GM23338 (cell line): ENCODE measurements around the gene BIRC6. TPM values are rescaled to one million over a fixed set of nuclear protein-coding genes. Genes with fewer than 3 reads are reported as not detected.

Experiments used
- ATAC-seq: fragments of 200-7000 bp; cut with Tn5 transposase; 3 replicates; pipeline ENCODE4 v1.9.1; 2020
- DNase-seq: peaks from one replicate; pipeline ENCODE4 v3.0.0-alpha.2; 2015; ENCODE audit warnings: low spot score
- H2AFZ ChIP-seq: fragments of 200-600 bp; sonication (generic); 2 replicates; pipeline ENCODE4 v1.8.0; 2016; ENCODE audit warnings: antibody characterized with exemption, mild to moderate bottlenecking, moderate library complexity
- H3F3A ChIP-seq: fragments of 200-600 bp; sonication (generic); replicated peaks from 2 replicates; pipeline ENCODE4 v1.8.0; 2017; ENCODE audit warnings: antibody characterized with exemption, mixed run types, low read depth
- H3K27ac ChIP-seq: fragments of 200-600 bp; sonication (generic); 2 replicates; pipeline ENCODE4 v1.6.1; 2016; ENCODE audit warnings: low read depth
- H3K27me3 ChIP-seq: fragments of 200-600 bp; sonication (generic); 2 replicates; pipeline ENCODE4 v1.8.0; 2016; ENCODE audit warnings: mild to moderate bottlenecking, mixed run types, moderate library complexity; ENCODE audit not compliant: insufficient read depth
- H3K36me3 ChIP-seq: fragments of 200-600 bp; sonication (generic); 2 replicates; pipeline ENCODE4 v1.8.0; 2016; ENCODE audit warnings: mild to moderate bottlenecking; ENCODE audit not compliant: insufficient read depth
- H3K4me1 ChIP-seq: fragments of 200-600 bp; sonication (generic); 2 replicates; pipeline ENCODE4 v1.8.0; 2016; ENCODE audit warnings: mild to moderate bottlenecking, moderate library complexity; ENCODE audit not compliant: insufficient read depth
- H3K4me2 ChIP-seq: fragments of 200-600 bp; sonication (generic); 2 replicates; pipeline ENCODE4 v1.7.1; 2017; ENCODE audit warnings: mixed run types
- H3K4me3 ChIP-seq: fragments of 200-600 bp; sonication (generic); 2 replicates; pipeline ENCODE4 v1.6.1; 2016; ENCODE audit warnings: mixed run types
- H3K79me2 ChIP-seq: fragments of 200-600 bp; sonication (generic); replicated peaks from 2 replicates; pipeline ENCODE4 v1.8.0; 2017; ENCODE audit warnings: mild to moderate bottlenecking; ENCODE audit not compliant: insufficient read depth
- H3K9me2 ChIP-seq: fragments of 200-600 bp; sonication (generic); 2 replicates; pipeline ENCODE4 v1.8.0; 2017; ENCODE audit not compliant: insufficient read depth
- H4K20me1 ChIP-seq: fragments of 200-600 bp; sonication (generic); replicated peaks from 2 replicates; pipeline ENCODE4 v1.8.0; 2017; ENCODE audit warnings: mild to moderate bottlenecking; ENCODE audit not compliant: insufficient read depth
- H3K27ac Mint-ChIP-seq: 2 replicates; pipeline ENCODE4 v1.8.0; 2020; ENCODE audit warnings: inconsistent platforms, mild to moderate bottlenecking, moderate library complexity, mixed read lengths
- H3K27me3 Mint-ChIP-seq: 3 replicates; pipeline ENCODE4 v1.8.0; 2022; ENCODE audit warnings: low read depth, mild to moderate bottlenecking, moderate library complexity, mixed read lengths, inconsistent platforms; ENCODE audit not compliant: insufficient read depth, poor library complexity
- H3K36me3 Mint-ChIP-seq: 3 replicates; pipeline ENCODE4 v1.8.0; 2021; ENCODE audit warnings: low read depth, mild to moderate bottlenecking, inconsistent platforms, moderate library complexity, mixed read lengths
- H3K4me1 Mint-ChIP-seq: 3 replicates; pipeline ENCODE4 v1.8.0; 2020; ENCODE audit warnings: mild to moderate bottlenecking, inconsistent platforms, mixed read lengths
- H3K4me3 Mint-ChIP-seq: 3 replicates; pipeline ENCODE4 v1.8.0; 2021; ENCODE audit warnings: moderate library complexity, mild to moderate bottlenecking, inconsistent platforms, mixed read lengths
- H3K9me3 Mint-ChIP-seq: 3 replicates; pipeline ENCODE4 v1.8.0; 2020; ENCODE audit warnings: moderate library complexity, mild to moderate bottlenecking, inconsistent platforms, mixed read lengths
- CREB1 ChIP-seq: fragments of 250-450 bp; sonication (Bioruptor Pico); IDR thresholded peaks from 2 replicates; pipeline ENCODE4 v1.5.0; 2020; ENCODE audit warnings: low read depth, mild to moderate bottlenecking, moderate library complexity
- CTCF ChIP-seq, 2 experiments: fragments of 200-600 bp in 1 of 2; sonication (generic) in 1 of 2; conservative IDR thresholded peaks; 2 replicates each; pipeline versions ENCODE4 v1.5.1 to v1.6.1; 2016 to 2017; ENCODE audit warnings: antibody characterized with exemption in 2 of 2, low read depth in 2 of 2, mild to moderate bottlenecking in 2 of 2, moderate library complexity in 1 of 2
- EZH2 ChIP-seq: fragments of 200-600 bp; sonication (generic); IDR thresholded peaks from one replicate; pipeline ENCODE4 v1.8.0; 2017; ENCODE audit warnings: antibody characterized with exemption, mild to moderate bottlenecking, low read depth; ENCODE audit not compliant: unreplicated experiment
- EZH2phosphoT487 ChIP-seq: fragments of 200-600 bp; sonication (generic); IDR thresholded peaks from one replicate; pipeline ENCODE4 v1.8.1; 2018; ENCODE audit warnings: antibody characterized with exemption; ENCODE audit not compliant: unreplicated experiment
- JUNB ChIP-seq: IDR thresholded peaks from one replicate; pipeline ENCODE4 v1.6.1; 2016; ENCODE audit warnings: antibody characterized with exemption; ENCODE audit not compliant: unreplicated experiment
- NANOG ChIP-seq: IDR thresholded peaks from 2 replicates; pipeline ENCODE4 v1.6.1; 2016; ENCODE audit warnings: antibody characterized with exemption, borderline replicate concordance
- POLR2AphosphoS5 ChIP-seq: IDR thresholded peaks from 2 replicates; pipeline ENCODE4 v1.6.1; 2016; ENCODE audit warnings: antibody characterized with exemption, low read depth
- REST ChIP-seq: IDR thresholded peaks from one replicate; pipeline ENCODE4 v1.6.1; 2018; ENCODE audit warnings: antibody characterized with exemption; ENCODE audit not compliant: unreplicated experiment
- STAT1 ChIP-seq: IDR thresholded peaks from one replicate; pipeline ENCODE4 v1.6.1; 2016; ENCODE audit warnings: antibody characterized with exemption; ENCODE audit not compliant: unreplicated experiment
- ZNF114 ChIP-seq: fragments of 250-450 bp; sonication (Bioruptor Pico); IDR thresholded peaks from 2 replicates; pipeline ENCODE4 v1.5.0; 2020; ENCODE audit warnings: mild to moderate bottlenecking, moderate library complexity
- ZNF331 ChIP-seq: fragments of 250-450 bp; sonication (Bioruptor Pico); IDR thresholded peaks from 2 replicates; pipeline ENCODE4 v1.5.0; 2020; ENCODE audit warnings: low read depth, mild to moderate bottlenecking, moderate library complexity
- ZNF462 ChIP-seq: fragments of 250-450 bp; sonication (Bioruptor Pico); IDR thresholded peaks from 2 replicates; pipeline ENCODE4 v1.5.0; 2020; ENCODE audit warnings: mild to moderate bottlenecking, moderate library complexity
- polyA plus RNA-seq: library from polyadenylated mRNA; unstranded; fragments of >200 nt; fragmentation: Nextera tagmentation; extraction: Ambion mirVana; gene quantifications from 2 replicates; pipeline ENCODE4 v1.2.1, GENCODE V29; 2016
- total RNA-seq: library from RNA; depleted of rRNA; stranded (reverse); fragments of >200 nt; shearing (Covaris generic); gene quantifications from 2 replicates; pipeline ENCODE4 v1.2.3, GENCODE V29; 2014
- TF ChIP-seq, protein P1 (sequence below): IDR thresholded peaks from 2 replicates; pipeline ENCODE4 v1.6.1; 2016; ENCODE audit warnings: antibody characterized with exemption

Gene BIRC6
- total and polyA plus RNA-seq, 2 experiments from 2014 or later = 85.8 to 131 TPM

DNA sequence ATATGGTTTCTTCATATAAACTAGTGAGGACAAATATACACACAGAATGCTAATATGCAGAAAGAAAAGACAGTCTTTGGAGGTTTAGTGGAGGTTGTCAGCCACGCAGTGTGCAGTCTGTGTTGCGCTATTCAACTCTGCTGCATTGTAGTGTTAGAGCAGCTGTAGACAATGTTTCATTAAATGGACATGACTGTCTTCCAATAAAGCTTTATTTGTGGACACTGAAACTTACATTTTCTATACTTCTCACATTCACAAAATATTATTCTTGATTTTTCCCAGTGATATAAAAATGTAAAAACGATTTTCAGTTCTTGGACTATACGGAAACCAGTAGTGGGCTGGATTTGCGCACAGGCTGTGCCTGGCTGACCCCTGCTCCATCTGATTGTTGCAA lies 284.4 kb downstream of the BIRC6 start (continued):
- TF ChIP-seq CREB1 (CRISPR knock-in tag) (no peak), JUNB (no peak), ZNF114 (no peak)

- Histone ChIP-seq H2AFZ (no peak overlapping the region), H3K27me3 (no peaks in the 10 kb centered on the region), H3K4me2 (no peak overlapping the region), H3K79me2 (no peaks in the 10 kb centered on the region), H3F3A (no peaks in the 10 kb centered on the region), H3K36me3 (peaks cover 7% of the 10 kb centered on the region), H4K20me1 (no peaks in the 10 kb centered on the region), H3K27ac (no peak overlapping the region), H3K9me2 (no peaks in the 10 kb centered on the region), H3K4me1 (no peaks in the 10 kb centered on the region), H3K4me3 (no peak overlapping the region)
- ATAC-seq (no peak), DNase-seq (no peak)
- H3K27ac Mint-ChIP-seq = no peak overlapping the region
- H3K4me1 Mint-ChIP-seq = no peaks in the 10 kb centered on the region
- H3K4me3 Mint-ChIP-seq = no peak overlapping the region
- TF ChIP-seq POLR2AphosphoS5 = no peak
- TF ChIP-seq ZNF114 = no peak
- TF ChIP-seq CREB1 (CRISPR knock-in tag) = no peak
- no peak for TF ChIP-seq EZH2
- no peak for TF ChIP-seq NANOG
- no peak for TF ChIP-seq JUNB
- TF ChIP-seq STAT1 = no peak
- no peak for TF ChIP-seq EZH2phosphoT487
- TF ChIP-seq REST = no peak
- no peak for TF ChIP-seq ZNF462 (CRISPR knock-in tag)
- no peak for TF ChIP-seq CTCF (conservative IDR thresholded peaks at IDR 0.05; ENCODE audit: low read depth in 2 of 2)
- TF ChIP-seq, protein P1, sequence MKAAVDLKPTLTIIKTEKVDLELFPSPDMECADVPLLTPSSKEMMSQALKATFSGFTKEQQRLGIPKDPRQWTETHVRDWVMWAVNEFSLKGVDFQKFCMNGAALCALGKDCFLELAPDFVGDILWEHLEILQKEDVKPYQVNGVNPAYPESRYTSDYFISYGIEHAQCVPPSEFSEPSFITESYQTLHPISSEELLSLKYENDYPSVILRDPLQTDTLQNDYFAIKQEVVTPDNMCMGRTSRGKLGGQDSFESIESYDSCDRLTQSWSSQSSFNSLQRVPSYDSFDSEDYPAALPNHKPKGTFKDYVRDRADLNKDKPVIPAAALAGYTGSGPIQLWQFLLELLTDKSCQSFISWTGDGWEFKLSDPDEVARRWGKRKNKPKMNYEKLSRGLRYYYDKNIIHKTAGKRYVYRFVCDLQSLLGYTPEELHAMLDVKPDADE = no peak
- TF ChIP-seq ZNF331 (CRISPR knock-in tag) = no peak
- no peaks in the 10 kb centered on the region for H3K9me3 Mint-ChIP-seq
- no peaks in the 10 kb centered on the region for H3K27me3 Mint-ChIP-seq
- peaks cover 19% of the 10 kb centered on the region; the same call in 2 of the 3 replicates for H3K36me3 Mint-ChIP-seq
These were observed 290.4 kb downstream of the BIRC6 start for GRCh38 chr2:32647180-32647651.
